Activated CD4-positive, alpha-beta T cell treated with anti-CD3 and anti-CD28 coated beads for 4 hours (primary cell): ENCODE measurements around the gene FKBP7.
"Not testable (repeated sequence)": the region's sequence is repeated elsewhere in the genome, so short reads cannot be mapped to it uniquely, and the experiment has no call there.

ENCODE experiments used
- DNase-seq, 2 donors: peaks; one replicate each; pipeline ENCODE4 v3.0.0-alpha.2; 2020

The FKBP7 gene, protein sequence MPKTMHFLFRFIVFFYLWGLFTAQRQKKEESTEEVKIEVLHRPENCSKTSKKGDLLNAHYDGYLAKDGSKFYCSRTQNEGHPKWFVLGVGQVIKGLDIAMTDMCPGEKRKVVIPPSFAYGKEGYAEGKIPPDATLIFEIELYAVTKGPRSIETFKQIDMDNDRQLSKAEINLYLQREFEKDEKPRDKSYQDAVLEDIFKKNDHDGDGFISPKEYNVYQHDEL

DNA sequence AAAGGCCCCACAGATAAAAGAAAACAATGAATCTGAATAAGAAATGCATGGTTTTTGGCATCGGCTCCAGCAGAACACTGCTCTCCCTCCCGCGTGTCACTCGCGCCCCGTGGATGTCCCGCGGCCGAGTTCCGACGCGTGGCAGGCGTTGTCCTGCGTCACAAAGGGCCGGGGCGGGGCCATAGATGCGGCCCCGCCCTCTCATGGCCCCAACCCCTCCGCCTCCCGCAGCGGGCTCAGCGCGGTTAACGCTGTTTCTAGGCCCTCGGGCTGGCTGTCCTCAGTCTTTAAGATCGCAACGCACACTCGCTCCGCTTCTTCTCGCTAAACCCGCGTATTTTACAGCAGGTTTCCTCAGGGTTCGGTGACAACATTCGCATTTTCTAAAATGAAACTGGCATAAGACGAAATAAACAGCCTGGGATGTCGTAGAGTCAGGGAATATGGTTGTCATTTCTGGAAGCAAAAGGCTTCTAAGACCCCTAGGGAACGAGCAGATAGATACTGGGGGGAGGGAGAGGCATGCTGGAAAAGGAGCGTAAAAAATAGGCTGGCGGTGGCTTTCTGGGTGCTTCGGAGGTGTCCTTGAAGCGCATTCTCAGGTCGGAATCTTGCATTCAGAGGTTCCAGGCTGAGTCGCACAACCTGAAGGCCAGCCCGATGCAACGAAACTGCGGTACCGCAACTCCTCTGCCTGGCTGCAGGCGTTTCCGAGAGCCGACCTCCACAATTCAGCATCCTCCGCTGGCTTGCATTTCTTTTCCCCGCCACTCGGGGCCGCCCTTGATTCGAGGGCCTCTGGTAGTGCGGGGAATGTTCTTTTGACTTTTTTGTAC lies at the start of gene FKBP7:
TSS of gene FKBP7 (minus strand) at position 162 of the 836 bp plus-strand sequence. CDS start at position 61, 101 bp downstream.
- peak; percentile 82 to 85 for DNase-seq

DNA sequence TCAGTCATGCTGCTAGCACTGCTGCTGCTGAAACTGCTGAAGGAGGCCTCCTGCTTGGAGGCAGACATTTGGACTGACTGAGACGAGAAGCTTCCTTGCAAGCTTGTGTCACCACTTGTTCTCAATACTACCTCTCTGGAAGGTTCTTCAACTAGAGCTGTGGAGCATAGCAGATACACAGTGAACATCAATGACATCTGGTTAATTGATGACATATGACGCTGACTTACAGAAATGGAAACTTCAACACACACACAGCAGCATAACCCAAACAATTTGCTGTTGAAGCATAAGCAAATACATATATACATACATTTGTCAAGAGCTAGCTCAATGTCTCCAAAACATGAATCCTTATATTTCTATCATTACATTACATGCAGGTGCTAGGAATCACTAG lies 49.2 kb upstream of the FKBP7 start:
- no peak for DNase-seq

DNA sequence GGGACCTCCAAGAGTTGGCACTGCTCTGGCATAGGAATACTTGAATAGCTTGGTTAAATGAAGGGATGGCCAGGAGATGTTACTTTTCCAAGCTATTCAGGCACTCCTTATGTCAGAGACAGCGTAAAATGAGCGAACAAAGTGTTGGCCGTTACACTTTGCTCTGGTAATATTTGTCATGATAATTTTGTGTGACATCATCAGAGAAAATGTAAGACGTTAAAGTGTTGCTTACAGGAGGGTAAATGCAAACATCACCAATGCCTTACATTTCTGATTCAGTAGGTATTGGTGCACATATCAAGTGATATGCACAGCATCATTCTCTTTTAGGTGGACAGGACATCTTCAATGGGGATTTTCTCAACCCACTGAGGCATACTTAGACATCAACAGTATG lies 47.9 kb upstream of the FKBP7 start:
- DNase-seq = no peak

DNA sequence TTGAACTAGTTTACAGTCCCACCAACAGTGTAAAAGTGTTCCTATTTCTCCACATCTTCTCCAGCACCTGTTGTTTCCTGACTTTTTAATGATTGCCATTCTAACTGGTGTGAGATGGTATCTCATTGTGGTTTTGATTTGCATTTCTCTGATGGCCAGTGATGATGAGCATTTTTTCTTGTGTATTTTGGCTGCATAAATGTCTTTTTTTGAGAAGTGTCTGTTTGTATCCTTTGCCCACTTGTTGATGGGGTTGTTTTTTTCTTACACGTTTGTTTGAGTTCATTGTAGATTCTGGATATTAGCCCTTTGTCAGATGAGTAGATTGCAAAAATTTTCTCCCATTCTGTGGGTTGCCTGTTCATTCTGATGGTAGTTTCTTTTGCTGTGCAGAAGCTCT lies 47.1 kb upstream of the FKBP7 start:
- DNase-seq = not testable (repeated sequence)

GRCh38 chr2:178525010-178525409 lies 46.6 kb upstream of the FKBP7 start:
- DNase-seq = not testable (repeated sequence)

DNA sequence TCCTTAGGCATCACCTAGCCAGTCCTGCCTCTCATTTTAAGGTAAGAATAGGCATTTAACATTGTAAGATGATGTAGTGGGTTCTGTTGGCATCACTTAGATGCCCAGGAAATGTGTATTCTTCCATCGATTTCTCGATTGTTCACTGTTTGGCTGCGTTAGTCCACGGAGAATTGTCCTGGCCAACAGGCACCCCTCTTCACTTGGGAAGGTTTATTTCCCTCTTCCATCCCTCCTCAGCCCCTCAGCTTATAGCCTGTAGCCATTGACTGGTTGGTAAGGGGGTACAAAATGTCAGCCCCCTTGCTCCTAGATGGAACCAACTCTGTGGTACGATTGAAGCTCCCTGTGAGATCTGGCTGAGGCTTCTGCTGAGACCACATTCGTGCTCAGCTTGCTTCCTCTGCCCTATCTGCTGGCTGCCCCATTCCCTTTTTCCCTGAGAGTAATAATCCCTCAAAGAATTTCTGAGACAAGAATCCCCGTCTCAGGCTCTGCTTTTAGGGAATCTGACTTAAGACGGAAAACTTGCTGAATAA lies 45.3 kb upstream of the FKBP7 start:
- DNase-seq = no peak

DNA sequence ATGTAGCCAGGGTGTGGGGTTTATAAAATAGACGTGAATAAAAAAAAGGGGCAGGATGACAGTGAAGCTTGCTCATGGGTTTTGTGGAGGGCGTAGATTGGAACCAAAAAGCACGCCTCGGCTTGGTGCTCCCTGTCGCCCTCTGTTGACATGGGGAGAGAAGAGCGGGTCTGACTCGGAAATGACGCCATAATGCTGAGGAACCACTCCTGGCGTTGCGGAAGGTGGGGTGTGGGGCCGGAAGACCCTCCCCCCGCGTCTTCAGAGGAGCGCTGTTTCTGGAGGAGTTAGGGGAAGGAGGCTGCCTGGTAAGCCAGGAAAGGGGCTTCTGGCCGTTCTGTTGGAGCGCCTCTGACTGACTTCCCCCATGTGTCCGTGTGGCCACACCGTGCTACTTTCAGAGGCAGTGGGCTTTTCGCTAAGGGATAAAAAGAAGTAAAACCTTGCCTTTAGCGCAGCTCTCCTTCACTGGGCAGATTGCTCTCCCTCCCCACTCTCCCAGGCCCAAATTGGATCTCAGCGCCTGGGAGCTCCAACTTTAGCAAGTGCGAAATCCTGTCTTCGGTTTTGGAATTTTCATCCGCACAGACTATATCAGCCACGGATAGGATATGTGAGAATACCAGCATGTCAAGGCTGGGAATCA lies 44.7 kb upstream of the FKBP7 start:
- DNase-seq = peak; percentile 77 to 87

GRCh38 chr2:178521304-178522150 lies 43.1 kb upstream of the FKBP7 start:
- DNase-seq = no peak

- DNase-seq = no peak
These were observed 39.1 kb upstream of the FKBP7 start for GRCh38 chr2:178517496-178517895.

- DNase-seq = peak; percentile 27 to 35
These were observed 36.3 kb upstream of the FKBP7 start for GRCh38 chr2:178514664-178515063.

DNA sequence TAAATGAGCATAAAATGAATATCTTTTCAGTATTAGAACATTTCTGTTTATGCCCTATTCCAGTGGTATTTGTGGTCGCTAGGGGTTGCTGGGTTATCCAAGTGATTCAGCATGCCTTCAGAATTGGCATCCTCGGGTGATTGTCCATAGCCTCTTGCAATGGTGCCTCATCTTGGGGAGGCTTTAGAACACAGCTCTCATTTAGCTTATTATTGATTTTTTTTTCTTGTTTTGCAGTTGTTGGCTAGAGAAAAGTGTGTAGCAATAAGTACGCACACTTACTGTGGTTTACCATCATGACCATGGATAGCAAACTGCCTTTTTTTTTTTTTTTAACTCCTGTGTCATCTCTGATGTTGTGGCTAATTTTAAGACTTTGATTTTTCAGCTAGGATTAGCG lies 35.5 kb upstream of the FKBP7 start:
- DNase-seq = no peak

DNA sequence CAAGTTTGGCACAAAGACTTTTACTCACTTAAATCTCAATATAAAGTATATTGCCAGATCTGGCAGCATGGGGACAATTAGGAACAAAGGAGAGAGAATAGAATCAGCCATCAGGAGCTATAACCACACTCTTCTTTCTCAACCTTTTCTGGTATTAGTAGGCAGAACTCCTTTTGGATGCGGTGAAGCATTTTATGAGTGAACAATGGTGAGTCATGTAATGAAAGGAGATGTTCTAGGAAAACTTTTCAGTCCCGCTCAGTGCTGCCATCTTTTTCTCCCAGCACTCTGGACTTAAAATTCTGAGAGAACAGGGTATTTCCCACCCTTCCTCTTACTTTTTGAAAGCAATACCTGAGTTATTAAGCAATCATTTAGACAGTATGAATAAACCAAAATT lies 34.1 kb upstream of the FKBP7 start:
- no peak for DNase-seq

- no peak for DNase-seq
These were observed 32.0 kb upstream of the FKBP7 start for GRCh38 chr2:178510384-178510783.

GRCh38 chr2:178508646-178509045 lies 30.2 kb upstream of the FKBP7 start:
- no peak for DNase-seq

DNA sequence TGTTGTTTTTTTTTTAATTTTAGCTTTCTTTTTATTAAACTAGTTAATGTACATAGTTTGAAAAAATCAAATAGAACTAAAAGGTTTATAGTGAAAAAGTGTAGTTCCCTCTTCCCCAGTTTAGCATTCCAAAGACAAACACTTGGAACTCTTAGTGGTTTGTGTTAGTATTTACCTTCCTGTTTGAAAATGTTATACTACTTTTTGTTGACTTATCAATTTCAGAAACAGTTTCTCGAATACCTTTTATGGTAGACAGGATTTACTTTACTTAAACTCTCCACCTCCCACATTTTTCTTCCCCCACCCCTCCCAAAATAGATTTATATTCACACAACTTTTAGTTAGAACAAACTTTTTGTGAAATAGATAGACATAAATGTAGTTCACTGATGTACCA lies 28.5 kb upstream of the FKBP7 start:
- DNase-seq = no peak

- DNase-seq = no peak
These were observed 28.1 kb upstream of the FKBP7 start for GRCh38 chr2:178506524-178506923.

- no peak for DNase-seq
These were observed 27.7 kb upstream of the FKBP7 start for GRCh38 chr2:178506101-178506500.

DNA sequence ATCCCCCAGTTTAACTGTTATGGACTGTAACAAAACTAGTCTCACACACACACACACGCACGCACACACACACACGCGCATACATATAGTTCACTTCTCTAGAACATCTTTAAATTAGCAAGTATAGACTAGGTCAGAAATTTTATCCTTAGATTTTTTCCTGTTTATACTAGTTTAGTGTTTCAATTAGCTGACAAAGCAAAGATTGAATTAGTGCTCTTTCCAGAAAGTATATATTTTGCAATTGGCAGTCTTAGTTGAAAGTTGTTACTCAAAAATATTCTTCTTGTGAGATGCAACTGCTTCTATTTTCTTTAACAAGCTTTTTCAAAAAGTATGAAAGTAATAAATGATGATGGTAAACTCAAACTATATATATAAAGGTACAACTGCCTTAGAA lies 24.4 kb upstream of the FKBP7 start:
- DNase-seq = no peak

DNA sequence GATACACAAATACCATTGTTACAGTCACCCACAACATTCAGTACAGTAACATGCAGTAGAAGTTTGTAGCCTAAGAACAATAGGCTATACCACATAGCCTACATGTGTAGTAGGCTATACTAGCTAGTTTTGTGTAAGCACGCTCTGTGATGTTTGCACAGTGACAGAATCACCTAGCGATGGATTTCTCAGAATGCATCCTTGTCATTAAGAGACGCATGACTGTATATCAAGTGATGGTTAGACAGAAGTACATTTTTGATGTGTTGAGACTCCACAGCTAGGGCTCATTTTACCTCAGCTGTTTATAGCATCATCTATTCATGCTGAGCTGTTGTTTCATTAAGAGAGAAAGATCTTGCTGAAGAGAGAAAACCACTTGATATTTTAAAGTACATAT lies 21.2 kb upstream of the FKBP7 start:
- DNase-seq = no peak

DNA sequence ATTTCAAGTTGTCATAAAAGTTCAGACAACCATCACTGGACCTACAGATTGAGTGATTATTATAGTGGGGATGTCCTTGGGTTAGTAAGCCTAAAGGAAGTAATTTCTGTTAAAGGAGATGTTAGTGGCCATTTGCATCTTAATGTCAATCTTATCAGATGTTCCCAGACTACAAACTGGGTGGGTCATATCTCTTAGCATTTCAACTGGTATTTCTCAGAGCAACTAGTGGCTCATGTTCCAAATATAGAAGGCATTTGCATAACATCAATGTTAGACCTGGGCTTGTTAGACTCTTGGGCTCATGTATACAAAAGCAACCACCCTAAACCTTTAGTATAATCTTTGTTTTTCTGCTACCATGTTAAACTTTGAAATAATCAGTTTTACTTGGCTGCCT lies 19.7 kb upstream of the FKBP7 start:
- no peak for DNase-seq

- DNase-seq = no peak
These were observed 17.6 kb upstream of the FKBP7 start for GRCh38 chr2:178496049-178496448.

GRCh38 chr2:178491612-178492011 lies 13.2 kb upstream of the FKBP7 start:
- no peak for DNase-seq

- DNase-seq = no peak
These were observed 7.0 kb upstream of the FKBP7 start for GRCh38 chr2:178485356-178485755.
